Transverse colon (tissue), 4 donors: Measurements from ENCODE around the gene IP6K2. TPM values are rescaled to one million over a fixed set of nuclear protein-coding genes. Genes with fewer than 3 reads are reported as not detected.

ENCODE experiments used
- DNase-seq: peaks from one replicate; pipeline ENCODE4 v3.0.0-alpha.2; 2019
- H3K27ac ChIP-seq, 4 donors: fragments of 200-600 bp; sonication (generic); 2 replicates each; pipeline ENCODE4 v1.5.1; 2016 to 2018; ENCODE audit warnings: inconsistent platforms in 4 of 4
- H3K27me3 ChIP-seq: fragments of 200-600 bp; sonication (generic); 2 replicates; pipeline ENCODE4 v1.5.1; 2017; ENCODE audit warnings: inconsistent platforms
- H3K36me3 ChIP-seq, 4 donors: fragments of 200-600 bp; sonication (generic); 2 replicates each; pipeline ENCODE4 v1.5.1; 2017 to 2019; ENCODE audit warnings: inconsistent platforms in 4 of 4
- H3K4me1 ChIP-seq, 4 donors: fragments of 200-600 bp; sonication (generic); 2 replicates each; pipeline ENCODE4 v1.5.1; 2017 to 2020; ENCODE audit warnings: inconsistent platforms in 4 of 4
- H3K4me3 ChIP-seq, 4 donors: fragments of 200-600 bp; sonication (generic); 1 replicate in 1 of 4; 2 replicates in 3 of 4; pipeline versions ENCODE4 v1.5.1 to v1.6.1; 2017 to 2019; ENCODE audit warnings: inconsistent platforms in 4 of 4
- H3K9me3 ChIP-seq, 2 donors: fragments of 200-600 bp; sonication (generic); 2 replicates each; pipeline ENCODE4 v1.5.1; 2017 to 2019; ENCODE audit warnings: inconsistent platforms in 2 of 2
- EP300 ChIP-seq: sonication (generic); formaldehyde crosslinking; IDR thresholded peaks from one replicate; pipeline ENCODE4 v1.6.1; 2017; ENCODE audit warnings: antibody characterized with exemption, low read depth
- POLR2A ChIP-seq: fragments of 450-650 bp; IDR thresholded peaks from one replicate; pipeline ENCODE4 v1.6.1; 2016; ENCODE audit warnings: antibody characterized with exemption, mild to moderate bottlenecking, moderate library complexity
- POLR2AphosphoS5 ChIP-seq, 3 donors: sonication (generic); formaldehyde crosslinking; IDR thresholded peaks; one replicate each; pipeline ENCODE4 v1.6.1; 2016; ENCODE audit warnings: antibody characterized with exemption in 3 of 3
- WGBS, 2 donors: methylation state at CpG; one replicate each; pipeline ENCODE4 v1.1.5; 2018; ENCODE audit warnings: low coverage in 1 of 2; 5-methylcytosine and 5-hydroxymethylcytosine counted together
- in situ Hi-C, 4 donors: fragments of 200-750 bp; cut with MboI; loops; one replicate each; pipeline versions ENCODE4 v1.15.0 to v1.15.1; 2017; ENCODE audit warnings: low sequenced_read_pairs in 3 of 4, low pct_ligation_motif_present in 1 of 4, low pct_unique_long_range_greater_than_20kb in 1 of 4
- intact Hi-C: fragments of 100-400 bp; cut with DNase I; formaldehyde crosslinking; loops from one replicate; pipeline ENCODE4 v1.15.1; 2023; ENCODE audit warnings: low total_unique reads
- total RNA-seq, 4 donors: library from RNA; depleted of rRNA; stranded (reverse); fragments of >200 nt; gene quantifications; one replicate each; pipeline ENCODE4 v1.1.0, GENCODE V29; 2016
- TF ChIP-seq, protein P1 (sequence below), 5 experiments: fragments of 200-600 bp in 3 of 5; fragments of 450-650 bp in 2 of 5; sonication (generic) in 3 of 5; IDR thresholded peaks; 1 replicate in 2 of 5; 2 replicates in 3 of 5; pipeline ENCODE4 v1.5.1; 2016 to 2017; ENCODE audit warnings: antibody characterized with exemption in 5 of 5, inconsistent platforms in 3 of 5, mild to moderate bottlenecking in 2 of 5, moderate library complexity in 1 of 5

Gene IP6K2
- total RNA-seq, 4 donors from 2014 or later = 169 to 255 (median 225) TPM

DNA sequence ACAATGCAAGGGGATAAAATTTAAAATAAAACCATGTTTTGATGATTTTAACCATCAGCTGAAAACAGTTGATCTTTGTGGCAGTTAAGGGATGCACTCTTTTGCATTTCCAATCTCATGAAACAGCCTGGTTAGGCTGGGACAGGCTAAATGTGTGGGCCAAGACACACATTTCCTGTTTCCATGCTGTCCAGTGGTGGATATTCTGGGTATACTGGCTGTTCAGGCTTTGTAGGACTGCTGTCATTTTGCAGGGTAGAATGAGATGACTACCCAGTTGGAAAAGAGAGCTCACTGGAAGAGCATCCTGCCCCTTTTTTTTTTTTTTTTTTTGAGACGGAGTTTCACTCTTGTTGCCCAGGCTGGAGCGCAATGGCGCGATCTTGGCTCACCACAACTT, 42.0 kb upstream of the IP6K2 start:
- Histone ChIP-seq H3K27ac (no peak overlapping the region), H3K4me3 (no peak overlapping the region), H3K4me1 (no peaks in the 10 kb centered on the region), H3K27me3 (no peaks in the 10 kb centered on the region), H3K36me3 (peaks cover 0 to 16% (median 4%) of the 10 kb centered on the region in 4 donors), H3K9me3 (no peaks in the 10 kb centered on the region)
- no peak for DNase-seq
- WGBS, 2 donors = 98 to 100% methylated on average over 1 to 4 of the region's 4 CpGs
- in situ Hi-C loops = no loop called here
- intact Hi-C loops = no loop called here
- TF ChIP-seq, protein P1, sequence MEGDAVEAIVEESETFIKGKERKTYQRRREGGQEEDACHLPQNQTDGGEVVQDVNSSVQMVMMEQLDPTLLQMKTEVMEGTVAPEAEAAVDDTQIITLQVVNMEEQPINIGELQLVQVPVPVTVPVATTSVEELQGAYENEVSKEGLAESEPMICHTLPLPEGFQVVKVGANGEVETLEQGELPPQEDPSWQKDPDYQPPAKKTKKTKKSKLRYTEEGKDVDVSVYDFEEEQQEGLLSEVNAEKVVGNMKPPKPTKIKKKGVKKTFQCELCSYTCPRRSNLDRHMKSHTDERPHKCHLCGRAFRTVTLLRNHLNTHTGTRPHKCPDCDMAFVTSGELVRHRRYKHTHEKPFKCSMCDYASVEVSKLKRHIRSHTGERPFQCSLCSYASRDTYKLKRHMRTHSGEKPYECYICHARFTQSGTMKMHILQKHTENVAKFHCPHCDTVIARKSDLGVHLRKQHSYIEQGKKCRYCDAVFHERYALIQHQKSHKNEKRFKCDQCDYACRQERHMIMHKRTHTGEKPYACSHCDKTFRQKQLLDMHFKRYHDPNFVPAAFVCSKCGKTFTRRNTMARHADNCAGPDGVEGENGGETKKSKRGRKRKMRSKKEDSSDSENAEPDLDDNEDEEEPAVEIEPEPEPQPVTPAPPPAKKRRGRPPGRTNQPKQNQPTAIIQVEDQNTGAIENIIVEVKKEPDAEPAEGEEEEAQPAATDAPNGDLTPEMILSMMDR (IDR thresholded peaks at IDR 0.05) = no peak
- no peak for TF ChIP-seq POLR2AphosphoS5 (IDR thresholded peaks at IDR 0.05)
- TF ChIP-seq POLR2A = no peak
- TF ChIP-seq EP300 = no peak

DNA sequence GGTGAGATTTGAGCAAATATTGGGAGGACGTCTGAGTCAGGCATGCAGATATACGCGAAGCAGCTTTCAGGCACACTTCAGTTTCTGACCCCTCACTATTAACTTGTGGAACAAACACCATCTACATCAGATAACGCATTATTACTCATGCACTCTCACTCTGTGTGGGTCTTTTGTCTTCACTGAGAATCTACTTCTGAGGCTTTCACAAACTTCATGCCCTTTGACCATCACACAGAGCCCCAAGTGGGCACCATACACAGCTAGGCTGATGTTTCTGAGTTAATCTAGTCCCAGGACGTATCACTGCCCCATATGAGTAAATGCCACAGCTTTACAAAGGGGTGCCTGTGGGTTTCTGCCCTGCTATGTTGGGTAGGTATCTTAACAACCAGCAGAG, 39.6 kb upstream of the IP6K2 start:
- no peak overlapping the region for H3K4me3 ChIP-seq
- TF ChIP-seq EP300 = no peak
- TF ChIP-seq POLR2AphosphoS5 (IDR thresholded peaks at IDR 0.05) = no peak
- no peak for TF ChIP-seq POLR2A
- TF ChIP-seq, protein P1 (IDR thresholded peaks at IDR 0.05) = no peak
- no peaks in the 10 kb centered on the region for H3K4me1 ChIP-seq
- no peaks in the 10 kb centered on the region for H3K9me3 ChIP-seq
- H3K36me3 ChIP-seq = peaks cover 0 to 16% (median 3%) of the 10 kb centered on the region in 4 donors
- no peaks in the 10 kb centered on the region for H3K27me3 ChIP-seq
- H3K27ac ChIP-seq = no peak overlapping the region
- no peak for DNase-seq
- in situ Hi-C loops (no loop called here), intact Hi-C loops (no loop called here)
- WGBS, 2 donors = 85 to 86% methylated on average over 4 to 5 of the region's 5 CpGs

DNA sequence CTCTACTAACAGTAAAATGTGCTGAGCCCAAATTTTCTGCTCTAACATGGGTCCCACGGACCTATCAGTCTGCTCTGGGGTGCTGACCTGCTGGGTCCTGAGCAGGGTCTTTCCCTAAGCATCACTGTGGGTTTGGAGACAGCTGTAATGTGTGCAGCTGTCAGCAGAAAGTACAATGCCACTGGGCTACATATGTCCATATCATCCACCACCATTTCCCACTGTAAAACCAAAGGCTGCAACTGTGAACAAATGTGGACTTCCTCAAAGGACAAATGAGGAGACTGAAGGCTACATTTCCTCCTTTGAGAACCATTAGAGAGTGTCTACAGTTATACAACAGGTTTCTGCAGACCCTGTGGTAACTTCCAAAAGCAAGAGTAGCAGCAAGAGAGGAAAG, 33.8 kb upstream of the IP6K2 start:
- Histone ChIP-seq H3K36me3 (peaks cover 0 to 20% (median 6%) of the 10 kb centered on the region in 4 donors), H3K4me1 (peaks cover 0 to 9% (median 0%) of the 10 kb centered on the region in 4 donors), H3K27me3 (no peaks in the 10 kb centered on the region), H3K4me3 (no peak overlapping the region), H3K27ac (no peak overlapping the region), H3K9me3 (no peaks in the 10 kb centered on the region)
- in situ Hi-C loops = no loop called here
- intact Hi-C loops = no loop called here
- no peak for DNase-seq
- 62% methylated on average over 1 of the region's 1 CpG; no CpG with 5 or more reads in 1 of the 2 donors for WGBS, 2 donors
- TF ChIP-seq, protein P1 (IDR thresholded peaks at IDR 0.05) = no peak
- TF ChIP-seq POLR2AphosphoS5 (IDR thresholded peaks at IDR 0.05) = no peak

DNA sequence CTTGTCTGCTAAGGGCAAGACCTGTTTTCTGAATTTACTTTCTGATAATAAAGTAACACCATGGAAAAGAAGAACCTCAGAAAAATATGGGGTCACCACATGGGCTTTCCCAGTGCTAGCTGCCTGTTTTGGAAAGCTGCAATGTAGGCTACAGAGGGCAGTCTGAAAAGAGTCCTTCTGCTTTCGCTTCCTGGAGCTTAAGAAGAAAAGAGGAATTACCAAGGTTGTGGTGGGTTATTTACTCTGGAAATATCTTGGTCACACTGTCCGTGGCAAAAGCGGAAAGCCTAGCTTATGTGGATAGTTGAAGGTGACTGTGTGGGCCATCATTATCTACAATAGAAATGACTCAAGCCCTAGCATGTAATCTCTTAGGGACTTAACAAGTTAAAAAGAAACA, 31.7 kb upstream of the IP6K2 start:
- no peaks in the 10 kb centered on the region for H3K9me3 ChIP-seq
- in situ Hi-C loops (no loop called here), intact Hi-C loops (no loop called here)
- peaks cover 0 to 9% (median 0%) of the 10 kb centered on the region in 4 donors for H3K4me1 ChIP-seq
- no peak for DNase-seq
- no peak for TF ChIP-seq POLR2AphosphoS5 (IDR thresholded peaks at IDR 0.05)
- no peak for TF ChIP-seq POLR2A
- TF ChIP-seq EP300 = no peak
- TF ChIP-seq, protein P1 (IDR thresholded peaks at IDR 0.05) = no peak
- no peak overlapping the region for H3K4me3 ChIP-seq
- peaks cover 0 to 16% (median 6%) of the 10 kb centered on the region in 4 donors for H3K36me3 ChIP-seq
- no peaks in the 10 kb centered on the region for H3K27me3 ChIP-seq
- WGBS, 2 donors = 92 to 100% methylated on average over 1 to 3 of the region's 3 CpGs
- peak overlapping the region in 2 of 4 donors; percentile 1 to 16 for H3K27ac ChIP-seq
